ENCODE measurements around the gene CXorf51A. TPM values are rescaled to one million over a fixed set of nuclear protein-coding genes. Genes with fewer than 3 reads are reported as not detected.
"Not testable (repeated sequence)": the region's sequence is repeated elsewhere in the genome, so short reads cannot be mapped to it uniquely, and the experiment has no call there.

The CXorf51A gene
- total RNA-seq, 1 donor from 2014 or later = not detected

- Histone ChIP-seq H3K4me3 (ENCODE audit: insufficient read depth, low read depth, low read length) (no peak overlapping the region), H4K20me1 (ENCODE audit: insufficient read depth, low read length) (no peaks in the 10 kb centered on the region), H3K4me1 (ENCODE audit: insufficient read depth, low read length) (no peaks in the 10 kb centered on the region), H3K9ac (ENCODE audit: low read length) (no peak overlapping the region), H3K27me3 (ENCODE audit: insufficient read depth, low read length) (no peaks in the 10 kb centered on the region), H3K9me3 (ENCODE audit: insufficient read depth, low read depth, low read length) (no peaks in the 10 kb centered on the region), H3K4me2 (ENCODE audit: low read length) (no peak overlapping the region), H3K79me2 (ENCODE audit: insufficient read depth, low read length) (no peaks in the 10 kb centered on the region), H3K27ac (ENCODE audit: low read depth, low read length) (no peak overlapping the region), H3K36me3 (ENCODE audit: insufficient read depth, low read length) (no peaks in the 10 kb centered on the region), H2AFZ (ENCODE audit: low read depth, low read length) (no peak overlapping the region)
- peak; percentile 54 for FAIRE-seq
- Mint-ChIP-seq H3K27ac (ENCODE audit: unreplicated experiment) (no peak overlapping the region), H3K27me3 (ENCODE audit: low read depth, unreplicated experiment) (no peaks in the 10 kb centered on the region), H3K4me1 (ENCODE audit: low read depth, unreplicated experiment) (no peaks in the 10 kb centered on the region), H3K9me3 (ENCODE audit: unreplicated experiment) (no peaks in the 10 kb centered on the region), H3K36me3 (ENCODE audit: low read depth, unreplicated experiment) (no peaks in the 10 kb centered on the region), H3K4me3 (ENCODE audit: unreplicated experiment) (no peak overlapping the region)
- no peak for TF ChIP-seq CTCF (IDR thresholded peaks at IDR 0.05; ENCODE audit: insufficient read depth, low read depth, low read length)
- TF ChIP-seq EZH2 (IDR thresholded peaks at IDR 0.05; ENCODE audit: insufficient read depth, low read length) = no peak
- DNase-seq (ENCODE audit: low read depth) = no peak
Measured at GRCh38 chrX:146831994-146832393, 17.4 kb upstream of the CXorf51A start.

GRCh38 chrX:146809471-146809870, 5.1 kb downstream of the CXorf51A start, which contains the start of gene CXorf51B:
TSS of gene CXorf51B (plus strand) at chrX:146809771. CDS start at chrX:146809792, 21 bp downstream.
- not testable (repeated sequence) for H3K4me2 ChIP-seq (ENCODE audit: low read length); H3K4me3 ChIP-seq (ENCODE audit: insufficient read depth, low read depth, low read length); H3K27me3 Mint-ChIP-seq (ENCODE audit: low read depth, unreplicated experiment); H3K4me3 Mint-ChIP-seq (ENCODE audit: unreplicated experiment); H3K79me2 ChIP-seq (ENCODE audit: insufficient read depth, low read length); DNase-seq (ENCODE audit: low read depth); H2AFZ ChIP-seq (ENCODE audit: low read depth, low read length); H3K9me3 ChIP-seq (ENCODE audit: insufficient read depth, low read depth, low read length); H4K20me1 ChIP-seq (ENCODE audit: insufficient read depth, low read length); H3K4me1 Mint-ChIP-seq (ENCODE audit: low read depth, unreplicated experiment); H3K9me3 Mint-ChIP-seq (ENCODE audit: unreplicated experiment); H3K4me1 ChIP-seq (ENCODE audit: insufficient read depth, low read length); FAIRE-seq; H3K27me3 ChIP-seq (ENCODE audit: insufficient read depth, low read length); H3K27ac Mint-ChIP-seq (ENCODE audit: unreplicated experiment); H3K36me3 Mint-ChIP-seq (ENCODE audit: low read depth, unreplicated experiment); H3K9ac ChIP-seq (ENCODE audit: low read length); H3K36me3 ChIP-seq (ENCODE audit: insufficient read depth, low read length); H3K27ac ChIP-seq (ENCODE audit: low read depth, low read length)

Other genes with a start within 250 kb of the CXorf51A start
- not detected in 2 replicates for gene CXorf51B, start 5.0 kb downstream of the CXorf51A start, total RNA-seq

Data from astrocyte (in vitro differentiated cells and primary cell).